NCI-H1417 treated with DMSO at 0.1 percent for 48 hours (cell line): Measurements from ENCODE around the gene LDLRAP1.

Source experiments
- DNase-seq: peaks from one replicate; lab custom pipeline; 2025; lab: John Stamatoyannopoulos, UW

Gene LDLRAP1

GRCh38 chr1:25562928-25563283 is 19.5 kb downstream of the LDLRAP1 start:
- DNase-seq, result no peak

- DNase-seq, result no peak
Observed at GRCh38 chr1:25563330-25564215, 20.2 kb downstream of the LDLRAP1 start.

GRCh38 chr1:25564777-25565574 is 21.6 kb downstream of the LDLRAP1 start:
- no peak for DNase-seq

- no peak for DNase-seq
Observed at GRCh38 chr1:25565626-25566025, 22.2 kb downstream of the LDLRAP1 start.

- DNase-seq, result no peak
Observed at GRCh38 chr1:25566176-25566729, 22.8 kb downstream of the LDLRAP1 start.

GRCh38 chr1:25566730-25567341 is 23.4 kb downstream of the LDLRAP1 start:
- DNase-seq, result no peak

- DNase-seq, result no peak
Observed at GRCh38 chr1:25567710-25568089, 24.3 kb downstream of the LDLRAP1 start.

- no peak for DNase-seq
Observed at GRCh38 chr1:25568090-25568833, 24.9 kb downstream of the LDLRAP1 start.

GRCh38 chr1:25568834-25569596 is 25.6 kb downstream of the LDLRAP1 start:
- no peak for DNase-seq

GRCh38 chr1:25569597-25570396 is 26.4 kb downstream of the LDLRAP1 start:
- DNase-seq, result no peak

GRCh38 chr1:25570798-25571521 is 27.6 kb downstream of the LDLRAP1 start:
- DNase-seq, result no peak

- no peak for DNase-seq
Observed at GRCh38 chr1:25571522-25571970, 28.1 kb downstream of the LDLRAP1 start.

- DNase-seq, result no peak
Observed at GRCh38 chr1:25572107-25572506, 28.7 kb downstream of the LDLRAP1 start.

GRCh38 chr1:25572708-25573590 is 29.5 kb downstream of the LDLRAP1 start:
- no peak for DNase-seq

GRCh38 chr1:25573591-25573930 is 30.2 kb downstream of the LDLRAP1 start:
- no peak for DNase-seq

GRCh38 chr1:25573961-25574360 is 30.6 kb downstream of the LDLRAP1 start:
- DNase-seq, result no peak

- no peak for DNase-seq
Observed at GRCh38 chr1:25575191-25575590, 31.8 kb downstream of the LDLRAP1 start.

GRCh38 chr1:25576459-25577133 is 33.2 kb downstream of the LDLRAP1 start:
- no peak for DNase-seq
